SW480 (cell line): ENCODE data around the gene KLF9.

Source experiments
- DNase-seq: peaks from one replicate; pipeline ENCODE4 v3.0.0-alpha.2; 2016; ENCODE audit warnings: low spot score

Gene KLF9

DNA sequence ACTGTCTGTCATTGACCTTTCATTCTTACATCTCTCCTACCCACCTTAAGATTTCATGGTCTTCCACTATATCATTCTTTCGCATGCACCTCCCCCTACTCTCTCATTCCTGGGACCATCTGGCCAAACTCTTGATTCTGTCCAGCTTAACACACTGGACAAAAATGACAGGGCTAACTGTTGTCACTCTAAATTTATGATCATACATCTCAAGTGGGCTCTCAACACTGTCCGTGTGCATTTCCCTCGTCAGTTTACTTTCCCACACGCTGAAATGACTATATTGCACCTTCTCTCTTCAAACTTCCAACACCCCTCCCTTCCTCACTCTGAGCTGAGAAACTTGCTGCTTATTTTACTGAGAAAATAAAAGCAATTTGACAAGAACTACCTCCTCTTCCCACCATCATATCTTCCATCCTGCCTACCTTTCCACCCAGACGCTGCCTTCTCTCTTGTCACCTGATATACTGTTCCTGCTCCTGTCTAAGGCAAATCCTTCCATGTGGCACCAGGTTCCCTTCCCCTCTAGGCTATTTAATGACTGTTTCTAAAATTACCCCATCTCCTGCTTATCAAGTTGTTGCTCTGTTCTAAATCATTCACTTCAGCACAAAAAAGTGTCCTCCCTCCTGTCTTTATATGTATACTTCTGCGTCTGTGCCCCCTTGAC lies 8.1 kb upstream of the KLF9 start:
- no peak for DNase-seq

DNA sequence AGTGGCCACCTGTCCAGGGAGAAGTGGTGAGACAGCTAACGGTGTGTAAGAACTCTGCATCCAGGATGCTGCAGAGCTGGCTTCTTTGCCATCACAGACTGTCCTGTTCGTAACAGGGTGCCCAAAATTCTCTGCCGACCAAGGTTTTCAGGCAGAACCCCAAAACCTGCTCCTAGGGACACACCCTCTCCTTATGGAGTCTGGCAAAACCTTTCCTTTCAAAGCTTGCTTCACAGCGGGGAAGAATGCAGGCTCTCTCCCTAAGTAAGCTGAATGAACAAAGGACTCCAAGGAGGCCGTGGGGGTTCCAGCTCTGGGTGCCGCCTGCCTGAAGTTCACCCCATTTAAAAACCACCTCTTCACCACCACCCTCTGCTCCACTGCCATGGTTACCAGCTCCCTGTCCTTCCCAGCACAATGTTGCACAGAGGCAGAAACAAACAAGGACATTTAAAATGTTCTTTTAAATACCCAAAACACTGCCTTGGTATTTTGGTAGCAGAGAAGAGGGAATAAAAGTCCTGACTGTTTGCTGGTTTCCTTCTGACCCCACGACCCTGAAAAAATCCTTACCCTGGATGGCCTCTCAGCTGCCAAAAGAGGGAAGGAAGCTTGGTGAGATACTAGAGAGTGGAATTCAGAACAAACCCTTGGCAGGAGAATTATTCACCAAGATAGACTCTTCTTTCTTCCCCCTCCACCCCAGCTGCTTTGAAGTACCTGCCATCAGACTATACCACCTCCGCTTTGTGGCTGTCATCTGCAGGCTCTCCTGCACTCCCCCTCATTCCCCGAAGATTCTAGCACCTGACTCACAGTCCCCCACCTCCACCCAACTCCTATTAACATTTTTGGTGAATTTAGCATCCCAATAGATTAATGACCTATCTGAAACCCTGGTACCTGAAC lies 7.1 kb upstream of the KLF9 start:
- peak; percentile 81 for DNase-seq

DNA sequence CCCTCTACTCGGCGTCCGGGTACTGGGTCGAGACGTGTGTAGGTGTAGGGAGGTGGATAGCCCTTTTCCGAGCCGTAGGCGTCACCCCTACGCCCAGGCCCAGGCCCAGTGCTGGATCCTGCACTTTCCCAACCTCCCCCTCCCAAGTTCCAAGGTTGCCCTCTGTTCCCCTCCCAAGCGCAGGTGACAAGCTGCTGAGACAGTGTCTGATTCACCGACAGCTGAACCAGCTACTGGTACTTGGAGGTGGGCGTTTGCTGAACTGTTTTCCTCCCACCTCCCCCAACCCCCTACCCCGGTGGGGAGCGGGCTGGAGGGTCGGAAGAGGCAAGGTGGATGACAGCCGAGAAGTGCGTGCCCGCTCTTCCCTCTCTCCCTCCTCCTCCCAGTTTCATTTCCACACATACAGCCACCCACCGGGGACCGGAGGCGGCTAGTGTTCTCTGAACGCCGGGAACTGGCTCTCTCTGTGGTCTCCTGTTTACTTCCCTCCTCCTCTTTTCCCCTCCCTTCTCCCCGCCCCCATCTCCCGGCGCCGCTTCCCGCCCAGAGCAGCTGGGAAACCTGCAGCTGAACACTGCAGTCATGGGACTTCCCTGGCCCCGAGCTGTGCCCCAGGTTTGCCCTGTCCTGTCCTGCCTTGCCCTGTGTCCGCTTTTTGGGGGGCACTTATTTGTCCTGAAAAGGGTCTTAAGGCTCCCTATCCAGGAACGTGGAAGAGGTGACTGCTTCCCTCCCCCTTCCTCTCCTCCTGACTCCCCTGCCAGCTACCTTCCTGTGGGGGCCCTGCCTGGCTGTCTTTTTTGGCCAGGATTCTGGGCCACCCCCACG lies 6.2 kb upstream of the KLF9 start:
- DNase-seq = peak; percentile 93

DNA sequence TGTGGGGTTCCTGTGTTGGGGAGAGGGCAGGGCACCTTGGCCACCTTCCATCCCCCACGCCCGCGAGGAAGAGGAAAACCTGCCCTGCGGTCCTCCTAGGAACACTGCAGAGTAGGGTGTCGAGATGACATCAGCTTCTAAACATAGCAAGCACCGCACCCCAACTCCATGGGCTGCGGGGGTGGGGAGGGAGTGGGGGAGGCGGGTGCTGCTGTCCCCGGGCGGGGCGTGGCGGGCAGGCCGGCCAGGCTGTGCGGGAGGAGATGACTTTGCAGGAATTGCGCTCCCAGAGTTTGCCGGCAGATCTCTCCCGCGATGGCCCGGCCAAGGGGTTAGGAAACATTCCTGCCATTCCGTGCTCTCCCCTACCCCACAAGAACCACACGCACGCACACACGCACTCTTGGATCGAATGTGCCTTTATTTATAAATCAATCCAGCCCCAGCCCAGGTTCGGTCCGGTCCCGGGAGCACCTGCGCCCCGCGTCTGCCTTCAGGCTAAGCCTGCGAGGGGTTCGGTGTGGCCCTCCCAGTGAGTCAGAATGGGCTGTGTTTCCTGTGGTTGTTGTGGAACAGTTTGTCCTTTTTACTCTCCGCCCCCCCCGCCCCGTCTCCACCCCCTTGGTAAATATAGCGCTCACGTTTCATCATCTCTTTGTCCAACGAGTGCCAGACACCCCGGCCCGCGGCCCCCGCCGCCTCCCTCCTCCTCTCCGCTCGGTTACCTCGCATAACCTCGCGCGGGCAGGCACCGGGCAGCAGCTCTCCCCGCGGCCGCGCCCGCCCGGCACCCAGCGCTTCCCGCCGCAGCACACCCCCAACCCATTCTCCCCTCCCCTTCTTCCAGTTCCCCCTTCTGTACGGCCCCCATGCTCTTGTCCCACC lies 5.3 kb upstream of the KLF9 start:
- DNase-seq = peak; percentile 97

DNA sequence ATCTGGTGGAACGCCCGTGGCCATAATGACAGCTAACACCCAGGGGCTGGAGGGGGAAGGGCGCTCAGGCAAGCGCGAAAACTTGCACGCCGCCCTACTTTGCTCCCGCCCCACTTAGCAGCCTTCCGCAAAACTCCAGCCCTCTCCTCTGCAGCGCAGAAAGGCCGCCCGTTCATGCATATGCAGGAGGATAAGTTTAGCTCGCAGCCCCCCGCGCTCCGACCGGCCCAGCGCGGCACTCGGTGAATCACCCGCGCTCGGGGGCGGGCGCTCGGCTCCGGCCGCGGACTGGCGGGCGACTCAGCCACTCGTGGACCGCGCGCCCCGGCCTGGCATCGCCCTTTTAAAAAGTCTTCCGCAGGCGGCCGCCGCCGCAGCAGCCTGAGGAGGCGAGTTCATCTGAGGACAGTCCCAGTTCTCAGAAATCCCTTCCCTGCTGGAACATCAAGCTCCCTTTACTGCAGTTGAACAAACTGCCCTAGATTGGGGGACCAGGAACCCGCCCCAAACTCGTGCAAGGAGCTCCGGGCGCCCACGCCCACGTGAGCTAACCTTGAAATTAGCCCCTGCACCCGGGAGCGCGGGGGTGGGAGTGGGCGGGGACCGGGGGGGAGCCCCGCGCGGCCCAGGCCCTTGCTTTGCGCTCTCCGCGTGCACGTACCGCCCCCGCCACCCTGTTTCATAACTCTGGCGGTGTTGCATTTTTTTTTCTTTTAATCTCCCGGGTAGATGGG lies 4.5 kb upstream of the KLF9 start:
- peak; percentile 94 for DNase-seq

DNA sequence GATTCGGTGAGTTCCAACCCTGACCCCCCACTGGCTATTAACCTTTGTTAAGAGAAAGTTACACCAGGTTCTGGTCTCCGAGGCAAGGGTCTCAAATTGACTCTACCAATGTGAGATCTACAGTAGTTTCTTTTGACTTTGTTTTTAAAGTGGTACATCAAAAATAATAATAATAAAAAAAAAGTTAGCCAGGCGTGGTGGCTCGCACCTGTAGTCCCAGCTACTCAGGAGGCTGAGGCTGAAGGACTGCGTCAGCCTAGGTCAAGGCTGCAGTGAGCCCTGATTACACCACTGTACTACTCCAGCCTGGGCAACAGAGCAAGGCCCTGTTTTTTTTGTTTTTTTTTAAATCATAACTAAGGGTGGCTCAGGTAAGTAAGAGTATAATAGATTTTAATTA lies 1.0 kb upstream of the KLF9 start:
- DNase-seq = no peak

DNA sequence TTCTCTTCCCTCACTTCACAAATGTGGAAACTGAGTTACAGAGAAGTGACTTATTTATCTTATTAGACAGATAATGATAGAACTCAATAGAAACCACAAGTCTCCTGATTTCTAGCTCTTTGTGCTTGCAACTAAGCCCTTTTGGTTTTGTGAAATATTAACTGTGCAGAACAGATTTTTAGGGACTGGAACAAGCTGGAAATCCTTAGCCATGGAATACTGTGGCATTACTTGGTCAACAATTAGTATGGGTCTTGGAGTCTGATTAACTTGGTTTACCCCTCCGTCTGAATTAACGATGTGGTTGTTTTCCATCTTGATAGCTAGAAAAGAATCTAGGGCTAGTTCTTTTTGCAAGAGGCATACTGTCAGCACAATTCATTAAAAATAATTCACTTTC lies 584 bp upstream of the KLF9 start:
- DNase-seq = no peak

DNA sequence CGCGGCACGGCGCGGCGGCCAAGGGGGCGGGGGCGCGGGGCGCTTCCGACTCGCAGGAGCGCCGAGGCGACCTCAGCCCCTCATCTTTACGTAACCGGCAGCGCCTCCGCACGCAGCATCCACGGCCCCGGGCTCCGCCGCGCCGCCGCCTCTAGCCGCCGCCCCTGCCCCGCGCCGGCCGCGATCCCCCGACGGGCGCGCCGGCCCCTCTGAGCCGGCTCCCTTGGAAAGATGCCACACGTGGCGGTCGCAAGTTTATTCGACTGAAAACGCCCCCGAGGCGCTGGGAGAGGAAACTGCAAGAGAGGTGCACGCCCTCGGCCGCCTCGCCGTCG lies 1.0 kb downstream of the KLF9 start:
- no peak for DNase-seq

DNA sequence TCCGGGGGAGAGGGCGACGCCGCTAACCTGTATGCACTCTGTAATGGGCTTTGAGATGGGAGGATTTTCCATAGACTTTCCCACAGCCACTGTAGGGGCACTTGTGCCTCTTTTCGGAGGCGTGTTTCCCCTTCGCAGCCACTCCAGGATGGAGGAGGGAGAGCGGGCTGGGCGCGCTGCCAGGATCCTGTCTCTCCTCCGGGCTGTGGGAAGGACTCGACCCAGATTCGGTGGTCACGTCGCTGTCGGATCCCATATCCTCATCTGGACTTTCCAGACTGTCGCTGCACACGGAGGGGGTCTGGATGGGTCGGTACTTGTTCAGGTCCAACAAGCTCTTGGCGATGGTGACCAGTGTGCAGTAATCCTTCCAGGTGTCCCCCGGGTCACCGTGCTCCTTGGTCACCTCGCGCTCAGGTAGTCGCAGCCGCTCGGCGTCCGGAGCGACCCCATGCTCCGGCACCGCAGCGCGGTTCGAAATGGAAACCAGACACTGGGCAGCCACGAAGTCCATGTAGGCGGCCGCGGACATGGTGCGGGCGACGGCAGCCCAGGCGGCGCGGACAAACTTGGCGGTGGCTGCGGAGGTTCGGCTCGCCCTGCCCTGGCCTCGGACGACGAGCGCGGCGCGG lies 1.5 kb downstream of the KLF9 start:
- peak; percentile 57 for DNase-seq

DNA sequence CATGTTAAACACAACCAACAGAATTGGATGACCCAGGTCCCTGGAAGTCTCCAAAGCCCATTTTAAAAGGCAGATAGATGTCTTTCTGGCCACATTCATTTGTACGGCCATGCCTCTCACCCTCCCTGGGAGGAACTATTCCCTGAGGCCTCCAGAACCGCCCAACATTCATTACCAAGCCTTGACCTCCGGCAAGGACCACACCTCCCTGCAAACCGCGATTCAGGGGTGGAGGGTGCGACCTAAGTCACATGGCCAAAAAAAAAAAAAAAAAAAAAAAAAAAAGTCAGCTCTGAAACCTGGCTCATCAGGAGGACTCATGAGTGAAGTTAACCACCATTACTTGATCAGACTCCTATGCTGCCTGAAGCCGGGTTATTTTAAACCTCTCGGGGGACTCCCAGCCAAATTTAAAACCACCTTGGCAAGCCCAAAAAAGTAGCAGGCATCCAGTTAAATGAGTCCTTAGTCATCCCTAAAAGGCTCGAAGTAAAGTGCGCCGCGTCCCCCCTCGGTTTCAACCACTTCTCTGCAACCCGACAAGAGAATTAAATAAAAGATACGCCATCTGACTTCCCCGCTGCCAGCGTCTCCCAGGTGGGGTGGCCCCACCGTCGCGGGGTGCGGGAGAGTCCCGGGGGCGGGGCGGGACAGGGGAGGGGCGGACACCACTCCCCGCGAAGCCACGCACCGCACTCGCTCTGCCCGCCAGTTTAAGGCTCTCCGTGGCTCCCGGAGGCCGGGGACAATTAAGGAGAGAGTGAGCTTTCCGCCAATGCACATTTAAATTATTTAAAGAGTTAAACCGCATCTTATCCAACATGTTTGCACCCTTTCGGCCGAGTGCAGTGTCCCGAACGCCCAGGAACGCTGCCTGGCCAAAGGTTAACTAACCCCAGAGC lies 2.3 kb downstream of the KLF9 start:
- DNase-seq = peak; percentile 84

DNA sequence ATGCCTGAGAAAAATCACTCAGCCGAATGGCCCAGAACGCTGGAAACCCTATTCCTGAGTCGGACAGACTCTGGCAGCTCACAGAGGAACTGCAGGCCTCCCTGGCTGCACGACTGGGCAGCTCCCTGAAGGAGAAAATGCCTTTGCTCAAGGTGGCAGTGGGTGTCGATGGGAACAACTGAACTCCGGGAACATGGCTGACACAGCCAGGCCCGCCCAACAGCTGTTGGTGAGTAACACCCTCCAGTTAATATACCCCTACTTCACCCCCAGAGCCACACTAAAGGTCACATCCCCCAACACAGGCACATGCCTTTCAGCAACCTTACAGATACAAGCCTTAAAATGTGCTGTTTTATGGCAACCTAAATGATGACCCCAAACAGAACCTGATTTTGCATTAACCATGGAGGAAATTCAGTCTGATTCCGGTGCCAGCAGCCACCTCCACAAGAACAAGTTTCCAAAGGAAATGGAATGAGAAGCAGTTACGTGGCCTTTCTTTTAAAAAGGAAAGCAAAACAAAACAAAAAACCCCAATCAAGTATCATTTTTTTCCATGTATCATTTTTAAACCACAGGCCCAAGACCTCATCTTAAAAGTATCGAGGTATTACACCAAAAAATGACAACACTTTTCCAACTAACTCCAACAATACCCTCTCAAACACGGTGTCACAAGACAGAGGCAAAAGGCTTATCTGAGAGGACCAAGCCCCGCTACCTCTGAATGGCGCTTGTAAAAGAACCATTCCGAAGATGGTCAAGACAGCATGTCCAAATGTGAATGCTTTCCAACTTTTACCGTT lies 3.1 kb downstream of the KLF9 start:
- DNase-seq = no peak

DNA sequence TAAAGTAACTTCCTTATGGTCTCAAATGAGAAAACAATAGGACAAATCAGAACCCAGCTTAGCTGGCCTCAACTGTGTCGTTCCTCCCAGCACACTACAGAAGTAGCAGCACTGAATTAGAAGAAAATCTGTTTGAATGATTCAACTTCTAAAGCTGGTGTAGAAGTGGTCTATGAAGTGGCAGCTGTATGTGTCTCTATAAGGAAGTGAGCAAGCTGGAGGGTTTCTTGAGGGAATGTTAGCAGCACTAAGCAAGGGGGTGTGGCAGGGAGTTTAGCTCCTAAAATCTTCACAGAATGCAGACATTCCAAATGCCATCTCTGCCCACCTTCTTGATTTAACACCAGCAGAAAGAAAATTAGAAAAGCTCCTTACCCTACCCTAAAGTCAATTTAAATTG lies 4.1 kb downstream of the KLF9 start:
- no peak for DNase-seq

DNA sequence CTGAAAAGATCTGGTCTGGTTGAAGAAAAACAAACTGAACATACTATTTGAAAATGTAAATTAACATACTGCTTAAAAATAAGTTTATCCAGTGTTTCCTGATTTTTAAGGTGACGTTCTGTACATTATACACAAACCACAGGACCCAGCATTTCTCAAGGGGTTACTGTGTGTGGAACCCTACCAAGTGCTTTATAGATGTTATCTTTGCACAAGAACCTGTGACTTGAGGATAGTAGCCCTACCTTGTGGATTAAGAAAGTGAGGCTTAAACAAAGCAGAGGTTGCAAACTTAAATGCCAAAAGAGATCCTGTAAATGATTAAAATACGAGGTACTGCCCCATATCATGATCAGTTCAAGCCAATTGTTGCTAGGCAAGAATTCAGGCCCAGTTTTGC lies 4.7 kb downstream of the KLF9 start:
- no peak for DNase-seq

DNA sequence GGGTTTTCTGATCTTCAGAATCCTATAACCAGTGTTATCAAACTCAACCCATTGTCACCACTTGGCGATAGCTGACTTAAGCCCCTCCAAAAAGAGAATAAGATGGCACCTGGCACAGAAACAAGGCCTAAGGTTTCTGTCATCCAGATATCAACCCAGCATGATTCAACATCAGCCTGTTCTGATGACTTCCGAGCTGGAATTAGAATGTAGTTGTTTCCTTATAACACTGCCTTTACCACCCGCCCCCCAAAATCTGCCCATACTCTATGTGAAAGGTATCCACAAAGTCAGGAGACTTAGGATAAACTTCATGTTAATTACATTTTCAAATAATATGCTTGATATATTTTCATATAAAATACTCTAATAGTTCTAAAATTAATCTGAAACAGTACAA lies 5.2 kb downstream of the KLF9 start:
- DNase-seq = no peak

DNA sequence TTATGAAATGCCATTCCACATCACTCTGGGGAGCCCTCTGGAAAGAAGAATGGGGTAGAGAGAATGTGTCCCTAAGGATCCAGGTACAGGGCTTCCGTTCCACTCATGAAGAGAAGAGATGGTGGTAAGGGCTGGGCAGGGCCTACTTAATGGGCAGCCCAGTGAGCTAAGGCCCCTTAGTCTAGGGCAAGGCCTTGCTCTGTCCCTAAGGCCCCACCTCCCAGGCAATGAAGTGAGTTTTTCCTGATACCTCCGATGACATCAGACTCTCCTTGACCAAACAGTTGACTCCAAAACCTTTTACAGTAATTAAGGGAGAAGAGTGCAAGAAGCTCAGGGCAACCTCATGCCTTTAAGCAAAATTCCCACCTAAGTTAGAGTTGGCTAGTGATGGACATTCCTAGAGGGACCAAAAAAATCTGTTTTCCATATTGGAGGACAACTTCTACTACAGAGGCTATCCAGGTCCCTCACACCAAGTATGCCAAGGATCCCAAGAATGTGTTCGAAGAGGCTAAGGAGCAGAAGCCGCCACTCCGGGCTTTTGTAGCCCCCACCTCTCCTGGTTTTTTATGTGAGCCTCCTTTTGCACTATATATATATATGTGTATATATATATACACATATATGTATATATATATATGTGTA lies 5.9 kb downstream of the KLF9 start:
- no peak for DNase-seq

DNA sequence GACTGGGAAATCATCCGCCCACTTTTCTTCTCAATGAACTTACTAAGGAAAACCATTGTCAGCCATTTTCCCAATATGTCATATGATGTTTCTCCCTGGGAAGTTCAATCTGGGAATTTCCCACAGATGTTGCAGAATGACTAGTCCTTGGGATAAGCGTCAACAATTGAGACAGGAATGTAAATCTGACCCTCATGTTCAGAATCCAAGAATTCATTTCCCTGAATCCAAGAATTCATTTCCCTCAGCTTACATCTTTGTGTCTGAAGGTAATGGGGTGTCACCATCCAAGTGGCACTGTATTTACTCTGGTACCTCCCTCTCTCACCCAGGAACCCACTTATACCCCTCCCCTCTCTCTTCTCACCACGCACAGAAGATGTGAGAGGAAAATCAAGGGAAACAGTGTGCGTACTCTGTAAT lies 7.4 kb downstream of the KLF9 start:
- no peak for DNase-seq

DNA sequence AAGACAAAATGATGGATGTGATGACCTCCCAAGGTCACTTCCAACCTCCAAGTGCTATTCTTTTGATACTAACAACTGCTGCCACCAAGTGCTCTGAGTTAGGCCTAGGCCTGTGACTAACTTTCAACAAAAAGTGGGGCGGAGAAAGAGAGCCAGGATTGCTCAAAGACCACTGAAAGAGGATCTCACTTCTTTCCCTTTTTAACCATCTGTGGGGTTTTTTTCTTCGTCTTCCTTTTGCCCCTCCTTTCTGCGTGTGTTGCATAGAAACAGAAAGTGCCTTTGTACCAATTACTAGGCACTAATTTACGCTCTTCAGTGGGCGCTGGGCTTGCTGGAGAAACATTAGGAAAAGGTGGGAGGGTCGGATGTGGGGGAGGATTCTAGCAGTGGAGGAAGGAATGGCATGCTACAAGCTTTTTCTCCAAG lies 8.0 kb downstream of the KLF9 start:
- no peak for DNase-seq

DNA sequence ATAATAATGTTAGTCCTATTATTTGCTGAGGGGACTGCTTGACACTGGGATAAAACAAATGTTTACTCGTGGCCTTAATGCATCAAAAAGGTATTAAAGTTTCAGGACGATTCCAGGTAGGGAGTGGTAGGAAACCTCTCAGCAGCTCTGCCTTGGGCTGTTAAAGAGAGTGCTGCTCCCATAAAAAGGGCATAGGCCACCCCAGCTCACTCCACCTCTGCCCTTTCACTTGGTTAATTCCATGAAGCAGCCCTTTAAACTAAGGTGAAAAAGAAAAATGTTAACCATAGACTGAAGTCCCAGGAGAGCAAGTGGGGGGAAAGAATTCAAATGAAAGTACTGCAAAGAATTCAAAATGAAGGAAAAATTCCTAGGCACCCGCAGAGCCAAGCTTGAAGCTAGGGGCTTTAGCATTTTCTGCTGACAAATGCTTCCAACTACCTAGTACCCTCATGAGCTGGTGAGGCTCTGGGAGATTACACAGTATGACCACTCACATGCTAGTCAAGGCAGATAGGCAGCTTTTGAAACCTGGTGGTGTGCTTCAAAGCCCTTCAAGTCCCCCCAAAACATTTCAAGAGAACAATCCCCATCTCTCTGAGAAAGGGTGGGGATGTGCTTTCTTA lies 8.5 kb downstream of the KLF9 start:
- no peak for DNase-seq
